GM21717 (cell line): ENCODE measurements around the gene HIVEP3.

Source experiments
- ATAC-seq: cut with Tn5 transposase; IDR thresholded peaks from one replicate; pipeline ENCODE4 v1.9.1; 2021; ENCODE audit warnings: mild to moderate bottlenecking, moderate library complexity; ENCODE audit not compliant: unreplicated experiment

HIVEP3 gene

DNA sequence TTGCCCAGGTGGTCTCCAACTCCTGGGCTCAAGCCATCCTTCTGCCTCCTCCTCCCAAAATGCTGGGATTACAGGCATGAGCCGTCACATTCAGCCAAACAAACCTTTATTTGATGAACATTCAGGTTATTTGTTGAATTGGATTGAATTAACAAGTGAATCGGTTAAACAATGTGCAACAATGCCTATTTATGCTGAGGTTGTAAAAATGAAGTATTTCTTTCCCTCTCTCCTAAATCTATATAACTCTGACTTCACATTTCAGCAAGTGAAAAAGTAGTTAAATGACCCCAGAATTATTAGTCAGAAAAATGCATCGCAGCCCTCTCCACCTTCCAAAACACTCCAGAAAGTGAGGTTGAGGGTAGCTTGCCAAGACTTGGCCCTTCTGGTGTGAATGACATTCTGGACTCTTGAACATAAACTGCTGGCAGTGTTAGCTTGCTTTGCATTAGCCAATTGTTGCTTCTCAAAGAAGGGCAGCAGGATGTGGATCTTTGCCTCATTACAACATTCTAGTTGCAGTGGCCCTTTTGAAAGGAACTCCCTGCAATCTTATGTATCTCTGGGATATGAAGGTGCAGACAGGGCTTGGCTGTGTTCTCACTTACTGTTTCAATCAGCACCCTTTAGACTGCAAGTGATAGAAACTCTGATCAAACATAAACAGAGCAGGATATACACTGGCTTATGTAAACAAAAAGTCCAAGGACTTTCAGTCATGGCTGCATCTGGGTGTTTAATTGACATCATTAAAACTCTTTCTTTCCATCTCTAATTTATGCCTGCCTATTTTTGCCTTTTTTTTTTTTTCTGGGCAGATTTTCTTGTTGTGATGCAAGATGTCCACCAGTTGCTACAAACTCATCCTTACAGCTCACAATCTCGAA lies 456.7 kb downstream of the HIVEP3 start:
- no peak for ATAC-seq

GRCh38 chr1:41456847-41457540 lies 461.7 kb downstream of the HIVEP3 start:
- no peak for ATAC-seq
